Fibroblast of lung (primary cell): ENCODE measurements around the gene OVOL2. TPM values are rescaled to one million over a fixed set of nuclear protein-coding genes. Genes with fewer than 3 reads are reported as not detected.

Experiments
- DNase-seq, 2 donors: peaks; one replicate each; pipeline versions ENCODE4 v3.0.0 to v3.0.0-alpha.2; 2010; ENCODE audit warnings: low read depth in 2 of 2
- H2AFZ ChIP-seq: 2 replicates; pipeline ENCODE4 v1.5.1; 2012; ENCODE audit warnings: low read length, control low read depth, inconsistent platforms
- H3K27ac ChIP-seq: 2 replicates; pipeline ENCODE4 v1.5.1; 2011; ENCODE audit warnings: low read length, control low read depth; ENCODE audit not compliant: insufficient read depth
- H3K27me3 ChIP-seq: 2 replicates; pipeline ENCODE4 v1.5.1; 2011; ENCODE audit warnings: mild to moderate bottlenecking, low read length; ENCODE audit not compliant: control insufficient read depth, insufficient read depth
- H3K36me3 ChIP-seq: 2 replicates; pipeline ENCODE4 v1.5.1; 2011; ENCODE audit warnings: low read length; ENCODE audit not compliant: control insufficient read depth, insufficient read depth
- H3K4me1 ChIP-seq: 2 replicates; pipeline ENCODE4 v1.5.1; 2011; ENCODE audit warnings: low read length; ENCODE audit not compliant: control insufficient read depth, insufficient read depth; ENCODE audit errors: extremely low read depth
- H3K4me2 ChIP-seq: 2 replicates; pipeline ENCODE4 v1.5.1; 2011; ENCODE audit warnings: low read length, control low read depth; ENCODE audit not compliant: insufficient read depth; ENCODE audit errors: extremely low read depth
- H3K4me3 ChIP-seq, 4 experiments: fragments of 200-600 bp in 1 of 4; sonication (generic) in 1 of 4; replicated peaks in 1 of 4; 2 replicates each; pipeline ENCODE4 v1.5.1; 2011 to 2016; ENCODE audit warnings: low read length in 4 of 4, low read depth in 3 of 4, mild to moderate bottlenecking in 3 of 4, control low read depth in 2 of 4, inconsistent platforms in 1 of 4, mixed read lengths in 1 of 4; ENCODE audit not compliant: insufficient read depth in 1 of 4; ENCODE audit errors: control extremely low read depth in 1 of 4
- H3K79me2 ChIP-seq: 2 replicates; pipeline ENCODE4 v1.5.1; 2012; ENCODE audit warnings: mild to moderate bottlenecking, low read length, inconsistent platforms; ENCODE audit not compliant: control insufficient read depth, insufficient read depth
- H3K9ac ChIP-seq: 2 replicates; pipeline ENCODE4 v1.5.1; 2011; ENCODE audit warnings: mild to moderate bottlenecking, low read length, control low read depth; ENCODE audit not compliant: insufficient read depth
- H3K9me3 ChIP-seq: 2 replicates; pipeline ENCODE4 v1.5.1; 2012; ENCODE audit warnings: low read depth, low read length; ENCODE audit not compliant: control insufficient read depth, insufficient read depth
- H4K20me1 ChIP-seq: 2 replicates; pipeline ENCODE4 v1.5.1; 2011; ENCODE audit warnings: low read length; ENCODE audit not compliant: control insufficient read depth, insufficient read depth; ENCODE audit errors: extremely low read depth
- EZH2 ChIP-seq: IDR thresholded peaks from 2 replicates; pipeline ENCODE4 v1.5.1; 2012; ENCODE audit warnings: low read length, control low read depth, mild to moderate bottlenecking; ENCODE audit errors: missing control alignments
- polyA plus RNA-seq, 2 donors: library from polyadenylated mRNA; depleted of rRNA in 1 of 2; stranded (reverse) in 1 of 2; unstranded in 1 of 2; fragments of >200 nt; gene quantifications; 2 replicates each; pipeline ENCODE4 v1.2.1, GENCODE V29; 2011 to 2012; ENCODE audit warnings: missing spikeins in 1 of 2
- total RNA-seq: library from RNA; depleted of rRNA; stranded (reverse); fragments of >200 nt; gene quantifications from 2 replicates; pipeline ENCODE4 v1.2.1, GENCODE V29; 2014
- TF ChIP-seq, protein P1 (sequence below), 2 donors: IDR thresholded peaks in 1 of 2; conservative IDR thresholded peaks in 1 of 2; 1 replicate in 1 of 2; 2 replicates in 1 of 2; pipeline ENCODE4 v1.5.1; 2011 to 2012; ENCODE audit warnings: low read length in 2 of 2, control low read depth in 1 of 2, inconsistent platforms in 1 of 2, low read depth in 1 of 2, mild to moderate bottlenecking in 1 of 2

Gene OVOL2
- total and polyA plus RNA-seq, 2 donors (not counting 1 experiment from before 2014, with no cell fraction given): not detected

- no peak overlapping the region for H3K4me3 ChIP-seq
- no peaks in the 10 kb centered on the region for H4K20me1 ChIP-seq
- H3K4me1 ChIP-seq: no peaks in the 10 kb centered on the region
- H3K27ac ChIP-seq: no peak overlapping the region
- H3K36me3 ChIP-seq: no peaks in the 10 kb centered on the region
- H2AFZ ChIP-seq: no peak overlapping the region
- H3K79me2 ChIP-seq: no peaks in the 10 kb centered on the region
- H3K27me3 ChIP-seq: no peaks in the 10 kb centered on the region
- no peak overlapping the region for H3K9ac ChIP-seq
- H3K9me3 ChIP-seq: no peaks in the 10 kb centered on the region
- no peak overlapping the region for H3K4me2 ChIP-seq
- no peak for DNase-seq
- TF ChIP-seq EZH2: no peak
- TF ChIP-seq, protein P1, sequence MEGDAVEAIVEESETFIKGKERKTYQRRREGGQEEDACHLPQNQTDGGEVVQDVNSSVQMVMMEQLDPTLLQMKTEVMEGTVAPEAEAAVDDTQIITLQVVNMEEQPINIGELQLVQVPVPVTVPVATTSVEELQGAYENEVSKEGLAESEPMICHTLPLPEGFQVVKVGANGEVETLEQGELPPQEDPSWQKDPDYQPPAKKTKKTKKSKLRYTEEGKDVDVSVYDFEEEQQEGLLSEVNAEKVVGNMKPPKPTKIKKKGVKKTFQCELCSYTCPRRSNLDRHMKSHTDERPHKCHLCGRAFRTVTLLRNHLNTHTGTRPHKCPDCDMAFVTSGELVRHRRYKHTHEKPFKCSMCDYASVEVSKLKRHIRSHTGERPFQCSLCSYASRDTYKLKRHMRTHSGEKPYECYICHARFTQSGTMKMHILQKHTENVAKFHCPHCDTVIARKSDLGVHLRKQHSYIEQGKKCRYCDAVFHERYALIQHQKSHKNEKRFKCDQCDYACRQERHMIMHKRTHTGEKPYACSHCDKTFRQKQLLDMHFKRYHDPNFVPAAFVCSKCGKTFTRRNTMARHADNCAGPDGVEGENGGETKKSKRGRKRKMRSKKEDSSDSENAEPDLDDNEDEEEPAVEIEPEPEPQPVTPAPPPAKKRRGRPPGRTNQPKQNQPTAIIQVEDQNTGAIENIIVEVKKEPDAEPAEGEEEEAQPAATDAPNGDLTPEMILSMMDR (conservative IDR thresholded peaks at IDR 0.05 in 1 of 2, IDR thresholded peaks at IDR 0.05 in 1 of 2; ENCODE audit: low read depth in 1 of 2, low read length in 2 of 2): no peak
Measured at GRCh38 chr20:18039063-18039462, 18.7 kb downstream of the OVOL2 start.

DNA sequence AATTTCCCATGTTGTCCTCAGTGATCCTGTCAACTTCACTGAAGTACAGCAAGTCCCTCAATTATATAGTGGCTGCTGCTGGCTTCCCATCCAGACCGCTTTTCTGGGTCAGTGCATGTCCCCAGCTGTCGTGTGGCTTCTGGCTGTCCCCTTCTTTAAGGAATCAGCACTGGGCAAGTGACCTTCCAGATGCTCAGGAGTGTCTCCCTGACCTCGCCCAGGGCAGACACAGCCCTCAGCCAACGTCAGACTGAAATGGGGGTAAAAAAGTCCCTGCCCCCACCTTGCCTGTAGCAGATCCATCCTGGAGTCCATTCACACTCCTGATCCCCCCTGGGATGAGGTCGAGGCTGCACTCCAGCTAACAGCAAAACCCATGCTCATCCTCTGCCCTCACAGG, 23.7 kb downstream of the OVOL2 start:
- H3K4me3 ChIP-seq: no peak overlapping the region
- TF ChIP-seq, protein P1 (conservative IDR thresholded peaks at IDR 0.05 in 1 of 2, IDR thresholded peaks at IDR 0.05 in 1 of 2; ENCODE audit: low read depth in 1 of 2, low read length in 2 of 2): no peak
- no peak for TF ChIP-seq EZH2
- H3K79me2 ChIP-seq: no peaks in the 10 kb centered on the region
- H3K4me1 ChIP-seq: no peaks in the 10 kb centered on the region
- H3K9me3 ChIP-seq: no peaks in the 10 kb centered on the region
- H4K20me1 ChIP-seq: no peaks in the 10 kb centered on the region
- H3K27me3 ChIP-seq: no peaks in the 10 kb centered on the region
- H3K4me2 ChIP-seq: no peak overlapping the region
- H3K27ac ChIP-seq: no peak overlapping the region
- H3K9ac ChIP-seq: no peak overlapping the region
- H2AFZ ChIP-seq: no peak overlapping the region
- no peak for DNase-seq
- H3K36me3 ChIP-seq: no peaks in the 10 kb centered on the region

GRCh38 chr20:18032977-18033892, 24.5 kb downstream of the OVOL2 start:
- Histone ChIP-seq H3K9ac (no peak overlapping the region), H3K4me1 (no peaks in the 10 kb centered on the region), H4K20me1 (no peaks in the 10 kb centered on the region), H3K27me3 (no peaks in the 10 kb centered on the region), H3K9me3 (no peaks in the 10 kb centered on the region), H2AFZ (no peak overlapping the region), H3K4me3 (no peak overlapping the region), H3K79me2 (no peaks in the 10 kb centered on the region), H3K36me3 (no peaks in the 10 kb centered on the region), H3K27ac (no peak overlapping the region), H3K4me2 (no peak overlapping the region)
- TF ChIP-seq, protein P1 (conservative IDR thresholded peaks at IDR 0.05 in 1 of 2, IDR thresholded peaks at IDR 0.05 in 1 of 2; ENCODE audit: low read depth in 1 of 2, low read length in 2 of 2): peak in 1 of 2 donors; percentile 6
- TF ChIP-seq EZH2: no peak
- no peak for DNase-seq
